K562 (cell line): ENCODE data around the gene SHANK2. TPM values are rescaled to one million over a fixed set of nuclear protein-coding genes. Genes with fewer than 3 reads are reported as not detected.

Experiments used
- ATAC-seq: fragments of 200-7000 bp; cut with Tn5 transposase; 3 replicates; pipeline ENCODE4 v1.9.1; 2020; ENCODE audit warnings: moderate library complexity
- BruUV-seq: library from RNA; stranded (reverse); fragments of 400-500 nt; replicated peaks from 2 replicates; lab custom pipeline; 2021; lab: Mats Ljungman, UMichigan
- CTCF ChIA-PET: fragments of 300-600 bp; formaldehyde crosslinking; extraction: SDS; loops from one replicate; lab custom pipeline; 2021; ENCODE audit warnings: low intra/inter-chr PET ratio; lab: Yijun Ruan, JAX
- POLR2A ChIA-PET: fragments of 300-600, 350-650 bp; sonication (Branson Sonifier 250); formaldehyde crosslinking; extraction: SDS; loops from one replicate; lab custom pipeline; 2021; ENCODE audit warnings: antibody characterized with exemption, inconsistent platforms; lab: Yijun Ruan, JAX
- DNase-seq, 4 experiments: peaks; one replicate each; pipeline versions ENCODE4 v3.0.0 to v3.0.0-alpha.2; 2011 to 2018; ENCODE audit warnings: low spot score in 3 of 4, mixed read lengths in 3 of 4; ENCODE audit errors: extremely low read depth in 1 of 4
- FAIRE-seq: peaks from 2 replicates; lab custom pipeline; 2011; peaks lifted over from hg19 to GRCh38; lab: Jason Lieb, UNC
- H2AFZ ChIP-seq: 2 replicates; pipeline ENCODE4 v1.6.0; 2011; ENCODE audit warnings: low read depth, low read length, control low read depth, inconsistent platforms
- H3K27ac ChIP-seq: fragments of 200-600 bp; 3 replicates; pipeline ENCODE4 v1.8.0; 2011; ENCODE audit warnings: low read depth, mild to moderate bottlenecking, control low read depth, inconsistent platforms, low read length, moderate library complexity, mixed read lengths; ENCODE audit errors: extremely low read depth
- H3K27me3 ChIP-seq, 2 experiments: fragments of 300-600 bp in 1 of 2; 2 replicates in 1 of 2; 3 replicates in 1 of 2; pipeline versions ENCODE4 v1.6.0 to v1.8.0; 2011; ENCODE audit warnings: inconsistent platforms in 2 of 2, low read length in 2 of 2, mild to moderate bottlenecking in 1 of 2, mixed read lengths in 1 of 2, moderate library complexity in 1 of 2; ENCODE audit not compliant: control insufficient read depth in 2 of 2, insufficient read depth in 2 of 2
- H3K36me3 ChIP-seq: fragments of 300-600 bp; 3 replicates; pipeline ENCODE4 v1.8.0; 2011; ENCODE audit warnings: mild to moderate bottlenecking, low read length, inconsistent platforms; ENCODE audit not compliant: control insufficient read depth, insufficient read depth
- H3K4me1 ChIP-seq, 2 experiments: fragments of 200-600 bp in 1 of 2; replicated peaks in 1 of 2; 2 replicates in 1 of 2; 3 replicates in 1 of 2; pipeline versions ENCODE4 v1.5.1 to v1.8.0; 2011; ENCODE audit warnings: inconsistent platforms in 2 of 2, low read length in 2 of 2, mild to moderate bottlenecking in 1 of 2, mixed read lengths in 1 of 2, moderate library complexity in 1 of 2; ENCODE audit not compliant: control insufficient read depth in 2 of 2, insufficient read depth in 2 of 2
- H3K4me2 ChIP-seq: 2 replicates; pipeline ENCODE4 v1.6.1; 2011; ENCODE audit warnings: low read length, control low read depth, inconsistent platforms, mixed read lengths; ENCODE audit not compliant: insufficient read depth
- H3K4me3 ChIP-seq: fragments of 200-600 bp; sonication (generic), shearing (Covaris generic); 2 replicates; pipeline ENCODE4 v1.5.1; 2016; ENCODE audit warnings: control low read depth, inconsistent platforms
- H3K79me2 ChIP-seq: fragments of 200-600 bp; 3 replicates; pipeline ENCODE4 v1.8.0; 2011; ENCODE audit warnings: low read length, inconsistent platforms; ENCODE audit not compliant: control insufficient read depth, insufficient read depth
- H3K9ac ChIP-seq, 2 experiments: 2 replicates each; pipeline versions ENCODE4 v1.6.0 to v1.6.1; 2011; ENCODE audit warnings: low read depth in 2 of 2, low read length in 2 of 2, control low read depth in 1 of 2, inconsistent platforms in 1 of 2, mild to moderate bottlenecking in 1 of 2, mixed read lengths in 1 of 2; ENCODE audit not compliant: insufficient read depth in 1 of 2
- H3K9me1 ChIP-seq: one replicate; pipeline ENCODE4 v1.6.0; 2011; ENCODE audit warnings: inconsistent platforms, mild to moderate bottlenecking, low read length, moderate library complexity; ENCODE audit not compliant: control insufficient read depth, insufficient read depth
- H3K9me3 ChIP-seq: replicated peaks from 2 replicates; pipeline ENCODE4 v1.5.1; 2011; ENCODE audit warnings: low read depth, low read length, inconsistent platforms; ENCODE audit not compliant: control insufficient read depth, insufficient read depth
- H4K20me1 ChIP-seq: replicated peaks from 2 replicates; pipeline ENCODE4 v1.6.1; 2011; ENCODE audit warnings: low read length, inconsistent platforms, mixed read lengths; ENCODE audit not compliant: control insufficient read depth, insufficient read depth
- CHD4 ChIP-seq: fragments of 200-600 bp; sonication (generic); IDR thresholded peaks from 3 replicates; pipeline ENCODE4 v1.6.1; 2012; ENCODE audit warnings: low read depth, mild to moderate bottlenecking, mixed read lengths, low read length, inconsistent platforms; ENCODE audit not compliant: insufficient read depth, insufficient replicate concordance, poor library complexity, severe bottlenecking
- COPS2 ChIP-seq: fragments of 450-650 bp; conservative IDR thresholded peaks from 2 replicates; pipeline ENCODE4 v1.6.1; 2016; ENCODE audit warnings: mild to moderate bottlenecking, moderate library complexity
- DDX20 ChIP-seq: fragments of 450-650 bp; IDR thresholded peaks from 2 replicates; pipeline ENCODE4 v1.6.1; 2016; ENCODE audit warnings: missing genetic modification characterization, low read depth, mild to moderate bottlenecking, missing compliant biosample characterization, moderate library complexity
- ELK1 ChIP-seq: sonication (generic); formaldehyde crosslinking; IDR thresholded peaks from 2 replicates; pipeline ENCODE4 v1.8.1; 2022; ENCODE audit warnings: missing genetic modification reagents
- EP400 ChIP-seq: fragments of 450-650 bp; IDR thresholded peaks from 2 replicates; pipeline ENCODE4 v1.6.1; 2017; ENCODE audit warnings: antibody characterized with exemption, mild to moderate bottlenecking, moderate library complexity
- HNRNPUL1 ChIP-seq: fragments of 200-400 bp; formaldehyde crosslinking; IDR thresholded peaks from 2 replicates; pipeline ENCODE4 v1.6.1; 2017; ENCODE audit warnings: low read length
- MAFG ChIP-seq: fragments of 450-650 bp; conservative IDR thresholded peaks from 2 replicates; pipeline ENCODE4 v1.6.1; 2016; ENCODE audit warnings: missing genetic modification characterization, missing compliant biosample characterization
- MTA1 ChIP-seq: fragments of 450-650 bp; IDR thresholded peaks from 2 replicates; pipeline ENCODE4 v1.6.1; 2017; ENCODE audit warnings: borderline replicate concordance
- NFIX ChIP-seq: fragments of 250-450 bp; sonication (Bioruptor Pico); IDR thresholded peaks from 2 replicates; pipeline ENCODE4 v1.4.0; 2020; ENCODE audit warnings: low read depth, mild to moderate bottlenecking, moderate library complexity
- PRMT5 ChIP-seq: sonication (generic); formaldehyde crosslinking; IDR thresholded peaks from 2 replicates; pipeline ENCODE4 v1.5.0; 2020; ENCODE audit warnings: missing genetic modification reagents
- RUNX1 ChIP-seq: sonication (generic); IDR thresholded peaks from 2 replicates; pipeline ENCODE4 v1.6.1; 2016; ENCODE audit warnings: antibody characterized with exemption, low read depth
- SAP30 ChIP-seq: fragments of 200-600 bp; sonication (generic); IDR thresholded peaks from 2 replicates; pipeline ENCODE4 v1.6.1; 2012; ENCODE audit warnings: borderline replicate concordance, low read depth, mild to moderate bottlenecking, moderate library complexity, low read length, control low read depth, inconsistent platforms; ENCODE audit not compliant: insufficient read depth, poor library complexity, severe bottlenecking
- SMAD4 ChIP-seq: fragments of 250-450 bp; sonication (Bioruptor Pico); conservative IDR thresholded peaks from 2 replicates; pipeline ENCODE4 v1.8.0; 2021; ENCODE audit warnings: inconsistent platforms, mild to moderate bottlenecking, moderate library complexity
- SMARCB1 ChIP-seq: IDR thresholded peaks from 2 replicates; pipeline ENCODE4 v1.6.1; 2011; ENCODE audit warnings: improper control_type of control experiment, low read depth; ENCODE audit not compliant: insufficient read length
- SRSF1 ChIP-seq: fragments of 200-400 bp; formaldehyde crosslinking; IDR thresholded peaks from 2 replicates; pipeline ENCODE4 v1.6.1; 2017; ENCODE audit warnings: mild to moderate bottlenecking, low read depth, low read length, moderate library complexity
- TBP ChIP-seq: optimal IDR thresholded peaks from 2 replicates; pipeline ENCODE3; 2011; ENCODE audit warnings: low read depth, low read length, improper control_type of control experiment
- ZBTB43 ChIP-seq: sonication (generic); formaldehyde crosslinking; IDR thresholded peaks from 2 replicates; pipeline ENCODE4 v1.8.0; 2023; ENCODE audit warnings: mild to moderate bottlenecking, missing genetic modification reagents
- ZNF253 ChIP-seq: fragments of 250-450 bp; sonication (Bioruptor Pico); conservative IDR thresholded peaks from 2 replicates; pipeline ENCODE4 v1.6.1; 2021; ENCODE audit warnings: mild to moderate bottlenecking
- WGBS: fragments of 100-300 bp; shearing (Covaris generic); methylation state at CpG from one replicate; pipeline ENCODE4 v1.1.6; 2016; ENCODE audit warnings: low coverage, mixed read lengths; ENCODE audit not compliant: insufficient coverage; ENCODE audit errors: missing lambda C conversion rate; 5-methylcytosine and 5-hydroxymethylcytosine counted together
- in situ Hi-C: fragments of 300-500 bp; cut with MboI; formaldehyde crosslinking; loops from 4 replicates; pipeline ENCODE4 v1.15.0; 2018; ENCODE audit warnings: inconsistent platforms, mixed read lengths
- intact Hi-C: fragments of 100-400 bp; cut with micrococcal nuclease; formaldehyde crosslinking; loops from 2 replicates; pipeline ENCODE4 v1.14.2; 2022
- polyA plus RNA-seq, 8 experiments: library from polyadenylated mRNA; depleted of rRNA in 4 of 8; stranded (reverse) in 5 of 8; unstranded in 3 of 8; fragments of >200 nt; fragmentation: Nextera tagmentation in 2 of 8; fragmentation: Illumina TruSeq in 1 of 8; extraction: Ambion mirVana in 2 of 8; extraction: Trizol in 1 of 8; gene quantifications; 2 replicates each; pipeline versions ENCODE4 v1.2.1 to v1.2.3, GENCODE V29; 2011 to 2014; ENCODE audit warnings: inconsistent platforms in 1 of 8, missing spikeins in 1 of 8
- total RNA-seq, 7 experiments: library from RNA; depleted of rRNA in 6 of 7; stranded (reverse); fragments of >200 nt in 6 of 7; fragmentation: Illumina TruSeq in 2 of 7; extraction: Trizol in 2 of 7; gene quantifications; 2 replicates each; pipeline versions ENCODE4 v1.2.1 to v1.2.3, GENCODE V29; 2011 to 2021; ENCODE audit warnings: low replicate concordance in 1 of 7

The SHANK2 gene
- total and polyA plus RNA-seq, 9 of the 15 experiments (the other 6 are each of a cell fraction or from before 2014, with no cell fraction given) = 0.04 to 0.07 TPM; not detected in 7

DNA sequence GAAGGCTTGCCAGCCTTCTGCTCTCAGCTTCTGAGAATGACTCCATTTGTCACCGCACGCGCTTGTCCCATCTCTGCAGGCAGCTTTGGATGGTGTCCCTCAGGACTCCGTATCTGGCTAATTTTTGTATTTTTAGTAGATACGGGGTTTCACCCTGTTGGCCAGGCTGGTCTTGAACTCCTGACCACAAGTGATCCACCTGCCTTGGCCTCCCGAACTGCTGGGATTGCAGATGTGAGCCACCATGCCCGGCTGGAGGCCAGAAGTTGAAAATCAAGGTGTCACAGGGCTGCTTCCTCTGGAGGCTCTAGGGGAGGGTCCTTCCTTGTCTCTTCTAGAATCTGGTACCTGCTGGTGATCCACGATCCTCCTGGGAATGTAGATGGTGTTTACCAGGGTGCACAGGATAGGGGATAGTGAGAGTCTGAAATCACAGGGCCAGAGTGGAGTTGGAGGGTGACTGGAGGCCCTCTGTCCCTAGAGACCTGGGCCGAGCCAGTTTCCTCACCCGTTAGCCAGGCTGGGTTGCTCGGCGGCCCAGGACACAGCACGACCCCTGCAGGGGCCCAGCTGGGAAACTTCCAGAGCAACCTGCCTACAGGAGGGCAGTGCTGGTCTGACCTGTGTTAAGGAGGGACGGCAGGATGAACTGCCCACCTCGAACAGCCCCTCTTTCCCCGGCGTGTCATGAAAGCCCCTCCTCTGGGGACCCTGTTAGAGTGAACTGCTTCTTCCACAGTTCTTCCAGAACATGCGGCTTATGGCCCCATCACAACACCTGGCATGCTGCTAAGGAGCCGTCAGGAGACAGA lies 48.9 kb upstream of the SHANK2 start:
- DNase-seq (no peak), ATAC-seq (no peak)
- WGBS = 2% methylated on average over 19 of the region's 19 CpGs
- 0 out of 2 replicates have a peak, but pooled peaks cover 5% of the 10 kb centered on the region for H4K20me1 ChIP-seq
- H3K79me2 ChIP-seq = no peaks in the 10 kb centered on the region
- no peaks in the 10 kb centered on the region for H3K9me3 ChIP-seq
- no peak overlapping the region for H3K4me3 ChIP-seq
- no peaks in the 10 kb centered on the region for H3K9me1 ChIP-seq
- no peak overlapping the region for H3K9ac ChIP-seq
- ChIA-PET CTCF (no interaction called here), POLR2A (no interaction called here)
- intact Hi-C loops = no loop called here
- no peak overlapping the region for H3K27ac ChIP-seq
- BruUV-seq = no TSS peak
- TF ChIP-seq MTA1 (no peak), EP400 (no peak), SAP30 (no peak), SMARCB1 (no peak), SRSF1 (no peak), HNRNPUL1 (no peak), COPS2 (no peak), SMAD4 (CRISPR knock-in tag) (no peak), TBP (no peak), ELK1 (CRISPR knock-in tag) (no peak), NFIX (CRISPR knock-in tag) (no peak), ZNF253 (CRISPR knock-in tag) (no peak), RUNX1 (no peak), ZBTB43 (CRISPR knock-in tag) (no peak), DDX20 (tag) (no peak), CHD4 (no peak), MAFG (tag) (no peak), PRMT5 (no peak)
- TF ChIP-seq, all 486 proteins: peak for 0
- Histone ChIP-seq H3K4me1 (no peaks in the 10 kb centered on the region), H2AFZ (no peak overlapping the region), H3K36me3 (no peaks in the 10 kb centered on the region), H3K27me3 (peaks cover 9 to 46% of the 10 kb centered on the region in 2 experiments; a peak in 4 of 5 replicates), H3K4me2 (no peak overlapping the region)
- FAIRE-seq = no peak
- in situ Hi-C loops = no loop called here
